DND-41 (cell line): ENCODE results near the gene SAPCD2.

Experiments used
- CTCF ChIP-seq: IDR thresholded peaks from 2 replicates; pipeline ENCODE4 v1.5.1; 2012; ENCODE audit warnings: borderline replicate concordance, low read length, moderate library complexity, mild to moderate bottlenecking; ENCODE audit not compliant: poor library complexity, severe bottlenecking; ENCODE audit errors: extremely low read depth
- EZH2 ChIP-seq: IDR thresholded peaks from 3 replicates; pipeline ENCODE4 v1.6.1; 2012; ENCODE audit warnings: borderline replicate concordance, low read depth, mild to moderate bottlenecking, moderate library complexity, low read length, inconsistent platforms; ENCODE audit not compliant: severe bottlenecking

- TF ChIP-seq CTCF (no peak), EZH2 (no peak)
Observed at GRCh38 chr9:137030006-137030405, 40.4 kb downstream of the SAPCD2 start.
